Epithelial cell of umbilical artery (primary cell): Measurements from ENCODE around the gene COL1A1. TPM values are rescaled to one million over a fixed set of nuclear protein-coding genes. Genes with fewer than 3 reads are reported as not detected.

ENCODE experiments used
- total RNA-seq: library from RNA; depleted of rRNA; stranded (reverse); fragments of >200 nt; gene quantifications from 2 replicates; pipeline ENCODE4 v1.2.3, GENCODE V29; 2014

Gene COL1A1
- 14.6 and 50.0 TPM in 2 replicates for total RNA-seq

DNA sequence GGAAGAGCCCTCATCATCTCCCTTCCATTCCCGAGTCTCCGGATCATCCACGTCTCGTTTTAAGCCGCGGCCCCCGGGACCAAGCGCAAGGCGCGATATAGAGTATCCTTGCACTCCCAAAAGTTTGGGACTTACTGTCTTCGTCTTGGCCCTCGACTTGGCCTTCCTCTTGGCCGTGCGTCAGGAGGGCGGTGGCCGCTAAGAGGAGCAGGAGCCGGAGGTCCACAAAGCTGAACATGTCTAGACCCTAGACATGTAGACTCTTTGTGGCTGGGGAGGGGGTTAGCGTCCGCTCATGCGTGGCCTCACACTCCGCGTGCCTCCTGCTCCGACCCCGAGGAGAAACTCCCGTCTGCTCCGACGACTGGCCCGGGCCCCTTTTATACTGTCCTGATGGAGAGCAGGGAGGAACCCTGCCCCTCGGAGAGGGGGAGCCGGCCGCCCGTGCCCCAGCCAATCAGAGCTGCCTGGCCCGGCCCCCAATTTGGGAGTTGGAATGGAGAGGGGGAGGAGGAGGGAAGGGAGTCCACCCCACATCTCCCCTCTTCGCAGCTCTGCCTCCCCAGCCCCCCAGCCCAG is at the start of gene COL1A1:
Gene COL1A1, minus strand, starts transcription at position 356 of the 579 bp plus-strand sequence. Its CDS starts 118 bp downstream, at position 238.

DNA sequence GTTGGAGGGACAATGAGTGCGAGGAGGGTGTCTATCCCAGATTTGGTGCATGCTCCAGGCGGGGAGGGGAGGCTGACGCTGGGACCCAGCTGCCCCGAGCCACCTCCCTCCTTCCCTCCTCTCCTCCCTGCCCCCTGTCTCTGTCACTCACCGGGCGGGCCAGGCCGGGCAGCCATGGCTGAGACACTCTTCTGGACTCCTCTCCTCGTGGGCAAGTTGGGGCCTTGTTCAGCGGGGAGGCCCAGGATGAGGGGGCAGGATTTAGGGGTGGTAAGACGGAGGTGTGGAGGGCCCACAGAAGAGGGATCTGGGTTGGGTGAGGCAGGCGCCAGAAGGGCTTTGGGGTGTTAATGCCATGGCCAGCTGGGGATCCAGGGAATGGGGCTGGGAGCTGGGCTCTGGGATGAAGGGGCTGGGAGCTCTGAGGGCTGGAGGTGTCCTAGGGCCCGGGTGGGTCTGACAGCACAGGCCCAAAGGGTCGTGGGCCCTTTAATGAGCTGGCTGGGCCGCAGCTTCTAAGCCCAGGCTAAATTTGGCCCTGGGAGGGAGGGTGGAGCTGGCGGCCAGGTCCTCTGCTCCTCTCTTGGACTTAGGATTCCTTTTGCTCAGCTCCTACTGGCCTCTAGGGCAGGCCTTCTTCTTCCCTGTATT is 35.4 kb downstream of the COL1A1 start, which contains the start of gene SGCA:
Gene SGCA, plus strand, starts transcription at position 139 of the 651 bp plus-strand sequence. Its CDS starts 36 bp downstream, at position 175.

GRCh38 chr17:50150354-50151040 is 50.9 kb downstream of the COL1A1 start, which contains the start of gene PPP1R9B:
Gene PPP1R9B, minus strand, starts transcription at chr17:50150677. Its CDS starts 164 bp downstream, at chr17:50150513.

Other genes with a start within 250 kb of the COL1A1 start
- gene DLX4, start 232.4 kb downstream of the COL1A1 start, total RNA-seq: not detected in 2 replicates
- not detected in 2 replicates for gene DLX3, start 206.4 kb downstream of the COL1A1 start, total RNA-seq
- gene ITGA3, start 145.5 kb downstream of the COL1A1 start, total RNA-seq: 107 and 153 TPM in 2 replicates
- gene PDK2, start 106.3 kb downstream of the COL1A1 start, total RNA-seq: 7.1 and 7.8 TPM in 2 replicates
- gene SAMD14, start 71.5 kb downstream of the COL1A1 start, total RNA-seq: 4.2 and 4.6 TPM in 2 replicates
- gene PPP1R9B, start 51.0 kb downstream of the COL1A1 start, total RNA-seq: 26.3 and 47.0 TPM in 2 replicates
- not detected in 2 replicates for gene SGCA, start 35.6 kb downstream of the COL1A1 start, total RNA-seq
- not detected in 2 replicates for gene TMEM92, start 72.8 kb upstream of the COL1A1 start, total RNA-seq
- gene XYLT2, start 144.5 kb upstream of the COL1A1 start, total RNA-seq: 29.6 and 34.8 TPM in 2 replicates
- 79.6 and 101 TPM in 2 replicates for gene MRPL27, start 171.6 kb upstream of the COL1A1 start, total RNA-seq
- gene EME1, start 171.6 kb upstream of the COL1A1 start, total RNA-seq: 2.6 and 6.4 TPM in 2 replicates
- gene LRRC59, start 195.9 kb upstream of the COL1A1 start, total RNA-seq: 196 and 216 TPM in 2 replicates
- 10.7 and 16.7 TPM in 2 replicates for gene ACSF2, start 224.6 kb upstream of the COL1A1 start, total RNA-seq